Measurements from ENCODE around the gene TSTD1.

The TSTD1 gene, protein sequence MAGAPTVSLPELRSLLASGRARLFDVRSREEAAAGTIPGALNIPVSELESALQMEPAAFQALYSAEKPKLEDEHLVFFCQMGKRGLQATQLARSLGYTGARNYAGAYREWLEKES

GRCh38 chr1:161038523-161039153 lies at the start of gene TSTD1:
TSS of gene TSTD1 (minus strand) at chr1:161038964. CDS start at chr1:161038889, 75 bp downstream.
- DNase-seq: peak; percentile 56 to 78 (median 74)

- DNase-seq: no peak
Measured at GRCh38 chr1:161086457-161086856, 47.7 kb upstream of the TSTD1 start.

- DNase-seq: no peak
Measured at GRCh38 chr1:161085165-161085564, 46.4 kb upstream of the TSTD1 start.

DNA sequence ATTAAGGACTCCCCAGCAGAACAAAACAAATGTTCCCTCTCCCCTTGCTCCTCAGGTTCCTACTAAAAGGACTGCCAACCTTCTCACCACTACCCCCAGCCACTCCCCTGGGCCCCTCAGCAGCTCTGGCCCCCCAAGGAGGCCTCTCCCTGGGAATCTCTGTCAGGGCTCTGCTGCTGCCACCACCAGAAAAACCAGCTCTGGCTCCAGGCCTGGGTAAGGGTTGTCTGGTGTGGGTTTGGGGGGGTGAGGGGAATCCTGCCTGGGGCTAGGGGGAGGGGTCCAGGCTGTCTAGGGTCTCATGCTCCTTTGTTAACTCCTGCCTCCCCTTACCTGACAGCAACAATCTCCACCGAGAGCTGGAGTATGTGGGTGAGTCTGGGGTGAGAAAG lies 45.8 kb upstream of the TSTD1 start:
- DNase-seq: no peak

- no peak for DNase-seq
Measured at GRCh38 chr1:161083748-161084596, 45.2 kb upstream of the TSTD1 start.

DNA sequence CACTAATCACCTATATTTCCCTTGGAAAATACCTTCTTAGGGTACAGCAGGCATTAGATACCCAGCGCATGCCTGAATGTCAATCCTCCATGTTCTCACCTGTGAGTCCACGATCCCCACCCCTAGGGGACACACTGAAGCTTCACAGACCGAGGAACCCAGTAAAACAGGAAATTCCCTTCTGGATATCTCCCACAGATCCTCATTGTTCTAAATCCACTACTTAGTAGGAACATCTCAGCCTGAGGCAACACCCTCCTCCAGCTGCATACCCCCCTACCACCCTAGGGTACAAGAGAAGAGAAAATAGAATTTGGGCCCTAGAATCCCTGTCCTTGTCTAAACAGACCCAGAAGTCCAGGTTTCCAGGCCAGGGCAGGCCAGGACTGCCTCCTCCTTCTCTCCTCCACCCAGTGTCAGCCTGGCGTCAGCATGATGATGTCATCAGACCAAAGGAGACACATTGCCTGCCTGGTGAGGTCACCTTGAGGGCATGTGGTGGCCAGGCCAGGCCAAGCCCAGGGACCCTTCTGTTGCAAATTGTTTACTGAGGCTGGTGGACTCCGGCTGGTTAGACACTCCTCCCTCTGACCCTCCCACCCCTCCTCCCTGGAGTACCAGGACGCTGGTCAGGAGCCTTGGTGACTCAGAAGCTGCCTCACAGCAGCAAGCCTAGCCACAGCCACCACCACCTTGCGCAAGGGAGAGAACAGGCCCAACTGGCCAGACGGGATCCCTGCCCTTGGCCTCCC lies 44.4 kb upstream of the TSTD1 start:
- DNase-seq: no peak

DNA sequence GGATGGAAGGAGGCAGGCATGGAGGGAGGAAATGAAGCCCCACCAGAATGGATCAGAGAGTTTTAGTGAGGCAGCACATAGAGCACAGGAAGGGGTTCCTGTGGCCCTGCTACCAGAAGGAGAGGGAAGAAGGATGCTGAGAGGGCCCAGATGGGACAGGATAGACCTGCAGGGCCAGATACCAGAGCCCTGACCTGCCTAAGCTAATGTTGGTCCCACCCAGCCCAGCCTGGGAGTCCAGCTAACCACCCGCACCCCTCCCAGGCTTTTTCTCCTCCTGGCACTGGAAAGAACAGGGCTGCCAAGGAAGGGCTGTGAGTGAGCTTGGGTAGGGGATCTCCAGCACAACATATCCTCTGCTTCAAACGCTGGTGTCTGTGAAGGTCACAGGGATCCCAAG lies 43.7 kb upstream of the TSTD1 start:
- no peak for DNase-seq

DNA sequence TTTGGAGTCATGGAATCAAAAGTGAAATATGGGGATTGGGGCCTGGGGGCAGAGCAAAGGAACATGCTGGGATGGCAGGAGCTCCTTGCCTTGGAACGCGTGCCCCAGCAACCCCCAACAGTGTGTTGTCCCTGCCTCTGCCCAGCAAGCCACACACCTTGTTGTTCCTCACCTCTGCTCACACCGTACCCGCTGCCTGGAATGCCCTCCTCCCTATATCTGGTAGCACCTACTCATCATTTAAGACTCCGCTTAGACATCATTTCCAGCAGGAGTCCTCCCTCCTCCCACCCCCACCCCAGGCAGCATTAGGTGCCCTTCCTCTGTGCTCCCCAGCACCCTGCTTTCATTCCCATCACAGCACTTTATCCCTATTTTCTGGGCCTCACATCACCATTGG lies 42.8 kb upstream of the TSTD1 start:
- no peak for DNase-seq

DNA sequence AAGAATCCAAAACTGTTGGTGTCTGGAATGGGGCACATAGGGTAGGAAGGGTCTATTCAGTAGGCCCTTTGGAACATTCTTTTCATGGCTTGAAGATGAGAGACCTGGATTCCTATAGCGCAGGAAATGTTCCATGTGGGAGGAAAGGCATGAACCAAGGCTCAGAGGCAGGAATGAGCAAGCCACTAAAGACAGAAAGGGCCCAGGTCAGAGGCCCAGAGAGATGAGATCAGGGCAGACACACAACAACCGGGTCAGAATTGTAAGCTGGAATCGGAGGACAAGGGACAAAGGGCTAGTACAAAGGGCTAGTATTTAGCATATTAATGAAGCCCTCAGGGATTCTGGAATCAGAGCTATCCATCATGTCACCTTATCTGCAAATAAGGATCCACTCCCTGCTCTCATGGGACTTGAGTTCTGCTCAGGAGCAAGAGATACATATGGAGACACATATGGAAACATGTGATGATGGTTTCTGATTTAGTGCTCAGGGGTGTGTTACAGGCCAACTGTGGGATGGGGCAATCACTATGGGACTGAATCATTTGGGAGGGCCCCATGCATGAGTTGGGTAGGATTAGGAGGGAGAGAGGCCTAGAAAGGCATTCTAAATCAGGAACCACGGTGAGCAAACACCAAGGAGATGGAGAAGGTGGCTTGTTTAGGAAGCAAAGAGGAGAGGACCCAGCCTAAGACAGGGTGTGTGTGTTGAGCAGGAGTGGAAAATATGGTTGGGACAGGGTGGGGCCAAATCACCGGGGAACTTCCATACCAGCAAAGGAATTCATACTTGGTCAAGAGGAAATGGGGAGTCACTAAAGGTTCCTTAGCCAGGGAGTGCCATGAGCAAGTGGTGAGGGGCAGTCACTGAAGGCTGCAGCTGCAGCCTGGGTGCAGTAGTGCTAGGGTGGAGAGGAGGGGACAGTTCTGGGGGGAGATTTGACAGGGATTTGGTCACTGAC lies 42.0 kb upstream of the TSTD1 start:
- no peak for DNase-seq

DNA sequence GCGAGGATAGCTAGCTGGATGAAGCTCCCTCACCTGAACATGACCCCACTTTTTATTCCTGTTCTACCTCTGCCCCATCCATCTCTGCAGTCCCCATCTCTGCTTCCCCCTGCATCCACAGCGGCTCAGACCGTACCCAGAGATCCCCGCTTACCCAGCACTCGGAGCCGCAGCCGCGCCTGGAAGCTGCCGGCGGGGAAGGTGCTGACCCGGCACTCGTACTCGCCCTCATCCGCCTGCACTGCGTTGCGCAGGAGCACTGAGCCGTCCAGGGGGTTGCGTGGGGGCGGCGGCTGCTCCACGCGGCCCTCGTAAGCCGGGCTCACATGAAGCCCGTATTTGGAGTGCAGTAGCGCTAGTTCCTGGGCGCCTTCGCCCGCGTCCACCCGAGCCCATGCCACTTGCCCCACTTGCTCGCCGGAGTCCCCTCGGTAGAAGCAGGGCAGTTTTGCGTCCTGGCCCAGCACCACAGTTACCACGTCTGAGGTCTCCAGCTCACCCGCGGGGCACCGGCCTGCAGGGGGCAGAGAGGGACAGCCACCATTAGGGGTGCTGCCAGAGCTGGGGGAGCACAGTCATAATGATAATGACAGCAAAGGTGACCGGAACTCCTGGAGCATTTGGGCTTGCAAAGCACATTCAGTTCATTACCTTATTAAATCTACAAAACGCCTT lies 40.8 kb upstream of the TSTD1 start:
- no peak for DNase-seq

DNA sequence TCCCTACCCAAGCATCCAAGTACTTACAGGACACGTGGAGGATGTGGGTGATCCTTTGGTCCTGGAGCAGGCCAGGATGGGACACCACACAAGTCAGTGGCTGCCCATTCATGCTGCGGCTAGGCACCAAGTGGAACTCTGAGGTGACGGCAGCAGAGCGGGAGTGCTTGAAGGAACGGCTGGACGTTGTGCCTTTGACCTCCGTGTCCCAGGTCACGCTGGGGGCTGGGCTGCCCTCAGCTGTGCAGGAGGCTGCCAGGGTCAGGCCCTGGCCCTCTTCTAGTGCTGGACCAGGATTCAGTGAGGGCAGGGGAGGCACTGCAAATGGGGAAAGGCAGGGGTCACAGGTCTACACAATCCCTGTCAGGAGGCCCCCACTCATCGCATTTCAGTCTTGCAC lies 38.7 kb upstream of the TSTD1 start:
- DNase-seq: no peak

DNA sequence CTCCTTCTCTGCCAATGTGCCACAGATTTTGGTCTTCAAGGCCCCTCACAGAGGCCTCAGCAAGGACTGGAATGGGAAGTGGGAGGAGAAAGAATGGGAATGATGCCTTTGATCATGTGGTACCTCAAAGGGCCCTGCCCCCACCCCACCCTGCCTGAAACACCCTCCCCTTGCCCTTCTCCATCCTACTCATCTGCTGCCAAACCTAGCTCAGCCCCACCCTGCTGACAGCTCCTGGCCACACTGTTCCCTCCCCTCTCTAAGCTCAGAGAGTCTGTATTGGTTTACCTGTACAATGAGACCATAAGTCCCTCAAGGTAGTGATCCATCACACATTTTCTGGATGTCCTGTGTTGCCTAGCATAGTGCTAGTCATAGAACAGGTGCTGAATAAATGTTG lies 37.6 kb upstream of the TSTD1 start:
- no peak for DNase-seq

GRCh38 chr1:161074676-161075368 lies 36.1 kb upstream of the TSTD1 start:
- no peak for DNase-seq

DNA sequence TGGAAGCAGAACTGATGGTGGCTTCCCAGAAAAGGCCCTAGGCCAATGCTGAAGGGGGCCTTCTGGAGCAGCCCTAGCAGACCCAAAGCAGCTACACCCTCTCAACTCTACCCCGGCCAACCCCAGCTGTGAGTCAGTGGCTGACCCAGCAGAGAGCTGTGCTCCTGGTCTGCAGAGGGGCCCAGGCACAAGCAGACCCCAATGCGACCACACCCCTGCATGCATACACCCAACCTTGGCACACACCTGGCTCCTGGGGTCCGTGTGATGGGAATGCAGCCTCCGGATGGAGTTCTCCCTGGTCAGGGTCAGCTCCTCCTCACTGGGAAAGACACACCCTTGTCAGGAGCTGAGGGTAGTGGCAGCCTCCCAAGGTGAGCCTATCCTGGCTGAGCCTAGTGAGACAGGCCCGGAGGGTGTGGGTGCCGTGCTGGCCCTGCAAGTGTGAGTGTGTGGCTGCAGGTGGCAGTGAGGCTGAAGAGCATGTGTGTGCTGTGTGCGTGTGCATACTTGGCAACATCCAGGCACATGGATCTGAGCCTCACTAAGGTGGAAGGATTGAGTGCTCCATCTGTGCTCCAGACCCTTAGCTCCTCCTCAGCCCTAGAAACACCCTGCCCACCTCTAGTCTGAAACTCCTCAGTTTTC lies 34.8 kb upstream of the TSTD1 start:
- no peak for DNase-seq

- no peak for DNase-seq
Measured at GRCh38 chr1:161072751-161073449, 34.1 kb upstream of the TSTD1 start.

GRCh38 chr1:161071886-161072371 lies 33.2 kb upstream of the TSTD1 start:
- DNase-seq: peak in 1 of 4 experiments; percentile 14

GRCh38 chr1:161070761-161071160 lies 32.0 kb upstream of the TSTD1 start:
- DNase-seq: no peak

- DNase-seq: peak; percentile 43 to 81 (median 64)
Measured at GRCh38 chr1:161069731-161070270, 31.0 kb upstream of the TSTD1 start, which contains the start of gene ARHGAP30. TSS of gene ARHGAP30 (minus strand) at chr1:161069891. CDS start at chr1:161069624, 267 bp downstream.

GRCh38 chr1:161069241-161069640 lies 30.5 kb upstream of the TSTD1 start:
- DNase-seq: no peak

All from activated CD4-positive, CD25-positive, alpha-beta regulatory T cell (primary cell).